ENCODE results near the gene ADAMTS3. TPM values are rescaled to one million over a fixed set of nuclear protein-coding genes. Genes with fewer than 3 reads are reported as not detected.

Gene ADAMTS3
- total RNA-seq, 1 experiment from 2014 or later: 4.4 TPM

- no peak for TF ChIP-seq AR (CRISPR knock-in tag; IDR thresholded peaks at IDR 0.05)
- no peak for TF ChIP-seq IRF2 (CRISPR knock-in tag; IDR thresholded peaks at IDR 0.05; ENCODE audit: borderline replicate concordance, low read depth)
- TF ChIP-seq MYBL2 (CRISPR knock-in tag; IDR thresholded peaks at IDR 0.05): no peak
These were observed 243.8 kb downstream of the ADAMTS3 start (continued) for GRCh38 chr4:72325215-72325614.

GRCh38 chr4:72323227-72323626, 245.8 kb downstream of the ADAMTS3 start:
- H3K4me3 Mint-ChIP-seq: no peak overlapping the region
- ATAC-seq (no peak), DNase-seq (ENCODE audit: low spot score) (no peak)
- no peaks in the 10 kb centered on the region for H3K9me3 Mint-ChIP-seq
- H3K36me3 Mint-ChIP-seq: no peaks in the 10 kb centered on the region
- POLR2A ChIA-PET: no interaction called here
- peaks cover 8% of the 10 kb centered on the region for H3K4me1 Mint-ChIP-seq
- CTCF ChIA-PET: no interaction called here
- TF ChIP-seq ZNF532 (CRISPR knock-in tag; IDR thresholded peaks at IDR 0.05; ENCODE audit: borderline replicate concordance): no peak
- no peaks in the 10 kb centered on the region for H3K27me3 Mint-ChIP-seq (ENCODE audit: low read depth)
- no peak overlapping the region for H3K27ac Mint-ChIP-seq

GRCh38 chr4:72320223-72320948, 248.6 kb downstream of the ADAMTS3 start:
- Mint-ChIP-seq H3K4me1 (peaks cover 8% of the 10 kb centered on the region), H3K27ac (no peak overlapping the region), H3K9me3 (no peaks in the 10 kb centered on the region), H3K4me3 (no peak overlapping the region), H3K36me3 (no peaks in the 10 kb centered on the region), H3K27me3 (ENCODE audit: low read depth) (no peaks in the 10 kb centered on the region)
- DNase-seq (ENCODE audit: low spot score) (no peak), ATAC-seq (no peak)
- TF ChIP-seq GABPB1 (CRISPR knock-in tag; IDR thresholded peaks at IDR 0.05) (no peak), ZNF219 (CRISPR knock-in tag; IDR thresholded peaks at IDR 0.05; ENCODE audit: borderline replicate concordance) (no peak), SMAD3 (CRISPR knock-in tag; IDR thresholded peaks at IDR 0.05; ENCODE audit: borderline replicate concordance) (no peak), E2F5 (CRISPR knock-in tag; IDR thresholded peaks at IDR 0.05) (no peak), IRF2 (CRISPR knock-in tag; IDR thresholded peaks at IDR 0.05; ENCODE audit: borderline replicate concordance, low read depth) (no peak), ZNF232 (CRISPR knock-in tag; IDR thresholded peaks at IDR 0.05) (no peak), SOX15 (CRISPR knock-in tag; IDR thresholded peaks at IDR 0.05) (no peak), NR1H2 (CRISPR knock-in tag; IDR thresholded peaks at IDR 0.05) (no peak), NFYB (CRISPR knock-in tag; conservative IDR thresholded peaks at IDR 0.05; ENCODE audit: low read depth) (no peak), CBFB (CRISPR knock-in tag; IDR thresholded peaks at IDR 0.05; ENCODE audit: low read depth) (no peak)
- POLR2A ChIA-PET: no interaction called here
- CTCF ChIA-PET: no interaction called here
